HG03045 (cell line): ENCODE measurements around the gene UBE2H.
"Not testable (repeated sequence)": the region's sequence is repeated elsewhere in the genome, so short reads cannot be mapped to it uniquely, and the experiment has no call there.

ENCODE experiments used
- ATAC-seq: cut with Tn5 transposase; IDR thresholded peaks from one replicate; pipeline ENCODE4 v1.9.1; 2021; ENCODE audit warnings: mild to moderate bottlenecking, moderate library complexity; ENCODE audit not compliant: unreplicated experiment

UBE2H gene

DNA sequence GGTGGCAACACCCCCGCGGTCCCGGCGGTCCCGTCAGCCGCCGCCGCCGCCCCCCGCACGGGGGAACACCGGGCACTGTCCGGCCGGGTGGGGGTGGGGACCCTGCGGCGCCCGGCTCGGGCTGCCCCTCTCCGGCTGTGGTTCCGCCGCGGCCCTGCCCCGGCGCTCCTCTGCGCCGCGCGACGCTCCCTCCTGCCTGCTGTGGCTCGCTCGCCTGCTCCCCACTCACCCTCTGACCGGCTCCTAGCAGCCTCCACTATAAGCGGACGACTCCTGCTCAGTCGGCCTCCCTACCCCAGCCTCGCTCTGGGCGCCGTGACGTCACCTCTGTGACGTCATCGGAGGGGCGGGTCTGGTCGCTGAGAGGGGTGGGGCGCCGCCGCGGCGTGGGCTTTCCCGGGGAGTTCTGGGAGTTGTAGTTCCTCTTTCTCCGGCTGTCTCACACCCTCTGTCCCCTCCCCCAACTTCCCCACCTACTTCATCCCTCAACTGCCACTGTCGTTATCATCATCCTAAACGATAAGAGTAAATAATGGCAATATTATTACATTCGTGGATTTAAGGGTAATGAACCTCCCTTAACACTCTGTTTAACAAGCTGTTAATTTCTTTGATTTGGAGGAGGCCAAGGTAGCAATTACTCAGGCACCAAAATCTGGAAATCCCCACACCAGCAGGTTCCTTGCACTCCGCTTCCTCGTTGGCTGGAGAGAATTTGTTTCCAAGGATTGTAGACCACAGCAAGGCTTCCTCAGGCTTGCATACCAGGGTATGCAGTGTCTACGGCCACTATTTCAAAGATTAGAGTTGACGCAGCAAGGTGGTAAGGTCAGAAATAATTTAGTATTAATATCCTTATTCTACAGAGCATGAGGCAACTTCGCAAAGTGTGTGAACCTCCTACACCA is at the start of gene UBE2H:
TSS of gene UBE2H (minus strand) at position 308 of the 908 bp plus-strand sequence. CDS start 405 bp downstream, outside the sequence.
- peak; percentile 70 for ATAC-seq

DNA sequence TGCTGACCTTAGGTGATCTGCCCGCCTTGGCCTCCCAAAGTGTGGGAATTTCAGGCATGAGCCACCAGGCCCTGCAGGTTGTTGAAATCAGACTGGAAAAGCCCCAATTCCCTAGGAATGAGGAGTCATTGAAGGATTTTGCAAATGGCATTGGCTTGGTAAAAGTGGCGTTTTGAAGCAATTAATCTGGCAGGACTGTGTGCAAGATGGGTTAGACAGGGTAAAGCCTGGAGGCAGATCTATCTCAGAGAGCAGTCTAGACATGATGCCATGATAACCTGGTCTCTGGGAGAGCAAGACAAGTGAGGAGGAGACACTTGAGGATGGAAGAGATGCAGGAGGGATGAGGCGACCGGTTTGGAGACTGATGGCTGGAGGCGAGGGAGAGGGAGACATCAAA is 45.7 kb upstream of the UBE2H start:
- ATAC-seq: no peak

DNA sequence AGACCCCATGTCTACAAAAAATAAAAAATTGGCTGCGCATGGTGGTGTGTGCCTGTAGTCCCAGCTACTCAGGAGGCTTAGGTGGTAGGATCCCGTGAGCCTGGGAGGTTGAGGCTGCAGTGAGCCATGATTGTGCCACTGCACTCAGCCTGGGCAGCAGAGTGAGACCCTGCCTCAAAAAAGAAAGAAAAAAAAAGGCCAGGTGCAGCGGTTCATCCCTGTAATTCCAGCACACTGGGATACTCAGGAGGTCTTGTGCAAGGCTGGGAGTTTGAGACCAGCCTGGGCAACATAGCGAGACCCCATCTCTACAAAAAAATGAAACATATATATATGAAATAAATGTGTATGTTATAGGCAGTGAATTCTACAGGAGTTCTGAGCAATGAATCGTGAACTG is 44.5 kb upstream of the UBE2H start:
- no peak for ATAC-seq

DNA sequence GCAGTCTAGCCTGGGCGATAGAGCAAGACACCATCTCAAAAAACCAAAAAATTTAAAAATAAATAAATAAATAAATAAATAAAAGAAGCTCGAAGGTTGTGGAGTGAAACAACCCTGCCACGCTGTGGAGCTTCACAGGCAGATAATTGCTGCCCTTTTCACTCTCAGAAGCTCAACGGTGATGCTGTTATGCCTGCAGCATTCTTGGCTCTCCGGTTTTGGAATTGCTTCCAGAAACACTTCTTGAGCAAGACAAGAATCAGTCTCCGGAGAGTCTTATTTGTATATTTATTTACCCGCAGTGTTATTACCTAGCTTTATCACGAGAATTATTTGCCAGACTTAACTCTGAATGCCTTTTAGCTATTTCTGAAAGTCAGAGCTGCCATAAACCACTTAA is 40.5 kb upstream of the UBE2H start:
- no peak for ATAC-seq

DNA sequence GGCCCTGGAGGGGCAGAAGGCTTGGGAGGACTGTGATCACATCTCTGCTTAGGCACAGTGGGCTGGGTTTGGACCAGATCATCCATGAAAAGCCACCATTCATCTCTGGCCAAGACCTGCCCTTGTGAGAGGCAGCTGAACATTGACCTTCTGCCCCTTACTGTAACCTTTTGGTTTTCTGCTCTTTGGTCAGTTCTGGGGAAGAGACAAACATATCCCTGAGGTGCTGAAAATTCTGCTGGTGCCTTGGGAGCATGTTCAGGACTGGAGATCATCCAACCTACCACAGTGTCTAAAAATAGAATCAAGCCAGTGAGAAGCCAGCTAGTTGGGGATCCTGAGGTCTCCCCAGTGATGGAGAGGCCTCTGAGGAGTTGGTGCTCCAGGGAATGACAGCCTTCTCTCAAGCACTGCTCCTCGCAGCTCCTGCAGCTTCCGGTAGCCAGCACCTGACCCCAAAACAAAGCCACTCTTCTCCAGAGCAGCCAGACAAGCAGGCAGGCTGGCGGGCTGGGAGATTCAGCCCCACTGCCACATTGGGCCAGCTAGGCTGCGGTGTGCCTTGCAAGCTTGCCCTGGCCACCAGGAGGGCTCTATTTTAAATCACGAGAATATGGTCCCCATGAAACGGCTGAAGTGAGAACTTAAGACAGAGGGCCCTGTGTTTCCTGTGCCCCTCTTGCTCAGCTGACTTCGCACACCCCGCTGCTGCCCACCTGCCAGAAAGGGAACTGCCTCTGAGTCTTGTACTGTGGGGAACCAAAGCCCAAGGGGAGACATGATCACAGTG is 37.8 kb upstream of the UBE2H start:
- no peak for ATAC-seq

DNA sequence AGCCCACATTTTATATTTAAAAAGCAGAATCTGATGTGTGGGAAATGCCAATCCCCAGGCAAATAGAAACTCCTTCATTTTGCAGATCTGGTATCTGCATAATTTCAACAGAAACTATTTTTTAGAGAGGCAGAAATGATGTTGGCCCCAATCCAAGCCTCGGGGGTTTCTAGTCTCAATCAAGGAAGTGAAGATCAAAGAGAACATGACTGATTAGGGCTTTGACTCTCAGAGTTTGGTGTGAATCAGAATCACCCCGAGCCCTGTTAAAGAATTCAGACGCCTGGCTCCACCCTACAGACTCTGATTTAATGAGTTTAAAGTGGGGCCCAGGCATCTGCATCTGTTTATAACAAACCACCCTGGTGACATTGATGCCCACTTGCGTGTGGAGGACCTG is 36.7 kb upstream of the UBE2H start:
- no peak for ATAC-seq

DNA sequence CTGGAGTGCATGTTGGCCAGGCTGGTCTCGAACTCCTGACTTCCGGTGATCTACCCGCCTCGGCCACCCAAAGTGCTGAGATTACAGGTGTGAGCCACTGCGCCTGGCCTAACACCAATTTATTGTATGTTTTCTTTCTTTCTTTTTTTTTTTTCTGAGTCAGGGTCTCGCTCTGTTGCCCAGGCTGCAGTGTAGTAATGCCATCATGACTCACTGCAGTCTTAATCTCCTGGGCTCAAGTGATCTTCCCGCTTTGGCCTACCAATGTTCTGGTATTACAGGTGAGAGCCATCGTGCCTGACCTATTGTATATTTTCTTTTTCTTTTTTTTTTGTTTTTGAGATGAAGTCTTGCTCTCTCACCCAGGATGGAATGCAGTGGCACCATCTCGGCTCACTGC is 33.8 kb upstream of the UBE2H start:
- no peak for ATAC-seq

DNA sequence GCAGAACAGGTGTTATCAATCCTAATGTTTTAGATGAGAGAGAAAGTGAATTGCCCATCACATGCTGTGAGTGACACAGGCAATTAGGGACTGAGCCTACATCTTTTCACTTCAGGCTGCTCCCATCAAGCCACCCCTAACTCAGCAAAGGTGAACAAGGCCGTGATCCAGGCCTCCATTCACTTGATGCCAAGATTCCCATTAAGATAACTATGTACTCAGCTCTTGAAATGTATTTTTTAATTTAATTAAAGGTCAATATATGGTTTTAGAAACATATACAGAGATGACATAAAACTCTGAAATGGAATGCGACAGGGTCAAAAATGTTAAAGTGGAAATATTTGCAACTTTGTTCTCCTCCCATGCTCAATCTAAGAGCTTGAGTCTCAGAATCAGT is 27.9 kb upstream of the UBE2H start:
- no peak for ATAC-seq

DNA sequence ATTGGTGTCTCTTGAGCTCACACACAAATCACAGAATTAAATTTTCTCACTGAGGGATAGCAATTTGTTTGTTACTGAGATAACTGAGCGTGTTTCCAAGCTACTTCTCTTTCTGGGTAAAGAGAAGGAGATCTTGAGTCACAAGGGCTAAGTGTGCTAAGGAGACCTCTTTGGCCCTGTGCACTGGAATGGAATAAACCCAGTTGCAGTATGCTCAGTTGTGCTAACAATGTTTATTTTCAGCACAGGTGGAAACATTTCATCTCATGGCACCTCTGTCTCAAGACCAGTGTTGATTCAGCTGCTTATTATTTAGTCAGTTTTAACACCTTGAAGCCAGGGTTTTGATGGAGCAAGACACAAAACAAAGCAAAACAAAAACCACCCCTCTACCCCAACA is 22.5 kb upstream of the UBE2H start:
- no peak for ATAC-seq

DNA sequence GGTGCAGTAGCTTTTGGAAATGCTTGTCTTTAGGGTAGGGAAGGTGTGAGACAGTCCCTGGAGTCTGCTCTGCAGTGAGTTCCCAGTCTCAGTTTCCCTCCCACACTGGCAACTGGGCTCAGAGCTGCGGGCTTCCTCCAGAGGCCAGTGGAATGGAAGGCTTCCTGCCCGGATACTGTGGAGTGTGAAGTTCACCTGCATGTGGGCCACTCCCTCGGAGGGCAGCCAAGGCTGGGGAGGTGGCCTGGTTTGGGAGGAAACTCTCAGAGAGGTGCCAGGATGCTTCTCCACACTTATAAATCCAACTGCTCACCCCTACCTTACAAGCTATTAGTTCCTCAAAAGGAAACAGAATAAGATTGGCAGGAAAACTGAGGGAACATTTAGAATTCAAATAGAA is 18.1 kb upstream of the UBE2H start:
- no peak for ATAC-seq

DNA sequence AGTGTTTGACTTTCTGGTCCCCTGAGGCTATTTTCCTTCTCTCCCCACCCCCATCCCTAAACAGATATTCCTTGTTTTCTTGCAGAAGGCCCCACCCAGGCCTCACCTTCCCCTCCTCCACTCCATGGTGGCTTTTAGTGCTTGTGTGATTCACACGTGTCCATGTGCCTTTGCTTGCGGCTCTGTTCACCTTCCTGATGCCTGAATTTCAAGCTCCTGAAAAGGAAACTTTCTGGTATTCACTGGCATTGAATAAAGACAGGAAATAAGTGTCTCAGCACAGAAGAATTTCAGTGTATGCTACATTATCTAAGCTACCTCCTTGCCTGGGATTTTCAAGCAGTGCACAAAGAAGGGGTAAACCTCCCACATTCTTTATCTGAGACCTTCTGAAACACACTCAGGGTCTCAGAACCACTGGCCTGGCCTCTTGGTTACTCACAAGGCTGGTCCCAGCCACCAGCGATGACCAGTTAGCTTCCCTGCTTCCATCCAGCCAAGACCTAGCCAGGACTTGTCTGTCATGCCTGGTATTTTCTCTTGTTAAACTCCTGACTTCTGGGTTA is 17.2 kb upstream of the UBE2H start:
- ATAC-seq: no peak

DNA sequence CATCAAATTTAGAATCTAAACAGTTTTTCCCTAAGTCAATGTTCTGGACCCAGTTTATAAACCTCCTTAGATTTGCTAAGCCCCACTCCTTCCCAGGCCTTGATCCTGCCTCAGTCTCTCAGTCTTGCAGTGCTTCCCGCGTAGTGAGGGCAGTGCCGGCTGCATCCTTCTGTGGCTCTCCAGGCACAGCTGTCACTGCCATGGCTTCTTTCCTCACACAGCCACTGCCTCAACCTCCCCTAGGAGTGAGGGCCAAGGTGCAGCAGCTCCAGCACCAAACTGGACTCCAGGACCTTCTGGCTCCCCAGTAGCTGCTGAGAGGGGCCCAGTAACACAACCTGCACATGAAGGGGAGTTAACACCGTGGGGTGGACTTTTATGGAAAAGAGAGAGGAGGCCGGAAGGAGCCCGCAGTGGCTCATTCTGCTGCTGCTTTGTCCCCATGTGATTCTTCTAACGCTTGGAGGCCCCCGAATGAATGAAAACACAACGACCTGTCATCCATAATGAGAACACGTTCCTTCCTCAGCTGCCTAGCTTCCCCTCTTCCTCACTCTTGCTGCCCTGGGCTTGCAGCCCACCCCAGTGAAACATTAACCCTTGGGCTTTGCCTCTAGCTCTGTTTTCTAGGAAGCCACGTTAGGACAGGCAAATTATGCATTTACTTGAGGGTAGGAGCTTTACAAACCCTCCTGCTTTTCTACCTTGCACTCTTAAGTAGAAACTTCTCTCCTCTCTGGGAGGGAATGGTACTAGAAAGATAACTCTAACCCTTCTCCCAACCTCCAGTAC is 16.0 kb upstream of the UBE2H start:
- no peak for ATAC-seq

DNA sequence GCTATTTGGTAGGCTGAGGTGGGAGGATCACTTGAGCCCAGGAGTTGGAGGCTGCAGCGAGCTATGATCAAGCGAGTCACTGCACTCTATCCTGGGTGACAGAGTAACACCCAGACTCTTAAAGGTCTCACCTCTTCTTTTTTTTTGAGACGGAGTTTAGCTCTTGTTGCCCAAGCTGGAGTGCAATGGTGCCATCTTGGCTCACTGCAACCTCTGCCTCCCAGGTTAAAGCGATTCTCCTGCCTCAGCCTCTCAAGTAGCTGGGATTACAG is 7.4 kb upstream of the UBE2H start:
- ATAC-seq: not testable (repeated sequence)

DNA sequence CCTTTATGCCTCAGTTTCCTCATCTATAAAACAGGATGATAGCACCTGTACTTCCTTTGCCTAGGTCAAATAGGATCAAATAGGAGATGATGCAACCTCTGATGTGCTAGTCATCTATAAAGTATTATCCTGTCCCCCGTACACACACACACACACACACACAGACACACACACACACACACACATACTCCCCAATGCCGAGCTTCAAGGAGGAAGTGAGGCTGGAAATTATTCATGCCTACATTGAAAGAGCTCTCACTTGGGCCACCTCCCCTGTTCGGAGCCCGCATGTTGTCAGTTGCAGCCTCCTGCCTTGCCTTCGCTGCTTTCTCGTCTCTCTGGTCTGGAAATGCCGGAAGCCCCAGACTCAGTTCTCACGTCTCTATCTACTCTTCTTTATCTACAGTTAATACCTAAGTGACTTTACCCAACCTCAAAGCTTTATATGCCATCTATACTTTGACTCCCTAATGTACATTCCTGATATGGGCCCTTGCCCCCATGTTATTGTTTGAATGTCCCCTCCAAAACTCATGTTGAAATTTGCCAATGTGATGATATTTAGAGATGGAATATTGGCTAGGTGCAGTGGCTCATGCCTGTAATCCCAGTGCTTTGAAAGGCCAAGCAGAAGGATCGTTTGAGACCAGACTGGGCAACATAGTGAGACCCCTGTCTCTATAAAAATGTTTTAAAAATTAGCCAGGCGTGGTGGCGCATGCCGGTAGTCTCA is 6.9 kb upstream of the UBE2H start:
- ATAC-seq: no peak

DNA sequence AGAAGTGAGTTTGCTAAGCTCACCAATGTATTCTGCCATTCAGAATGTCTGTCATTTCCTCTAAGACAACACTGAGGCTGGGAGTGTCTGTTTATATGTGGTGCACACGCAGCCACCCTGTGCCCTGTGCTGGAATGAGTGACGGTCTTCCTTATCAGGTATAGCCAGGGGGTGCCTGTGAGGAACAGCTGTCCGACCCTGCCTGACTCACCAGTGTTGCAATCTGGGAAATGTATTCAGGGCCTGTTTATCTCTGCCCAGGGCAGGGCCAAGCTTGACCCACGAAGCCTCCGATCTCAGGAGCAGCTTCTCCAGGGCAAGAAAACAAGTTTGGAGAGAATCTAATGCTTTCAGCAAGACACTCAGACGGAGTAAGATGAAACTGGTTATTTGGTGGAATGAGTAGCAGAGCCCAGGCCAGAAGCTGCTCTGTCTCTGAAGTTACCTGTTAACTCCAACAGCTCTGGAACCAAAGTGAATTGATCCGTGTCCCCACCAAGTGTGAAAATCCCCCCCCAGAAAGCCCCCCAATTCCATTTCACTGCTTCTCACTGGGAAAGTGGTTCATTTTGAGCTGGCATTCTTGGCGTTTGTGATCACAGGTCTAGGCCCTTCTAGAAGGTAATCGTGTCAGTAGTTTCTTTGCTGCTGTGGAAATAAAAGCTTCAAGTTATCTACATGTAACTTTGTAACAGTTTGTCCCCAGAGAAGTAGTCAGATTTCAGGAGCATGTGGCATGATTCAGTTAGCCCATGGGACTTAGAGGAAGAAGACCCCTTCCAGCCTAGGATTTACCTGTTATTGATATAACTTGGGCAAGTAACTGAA is 6.1 kb upstream of the UBE2H start:
- ATAC-seq: no peak

DNA sequence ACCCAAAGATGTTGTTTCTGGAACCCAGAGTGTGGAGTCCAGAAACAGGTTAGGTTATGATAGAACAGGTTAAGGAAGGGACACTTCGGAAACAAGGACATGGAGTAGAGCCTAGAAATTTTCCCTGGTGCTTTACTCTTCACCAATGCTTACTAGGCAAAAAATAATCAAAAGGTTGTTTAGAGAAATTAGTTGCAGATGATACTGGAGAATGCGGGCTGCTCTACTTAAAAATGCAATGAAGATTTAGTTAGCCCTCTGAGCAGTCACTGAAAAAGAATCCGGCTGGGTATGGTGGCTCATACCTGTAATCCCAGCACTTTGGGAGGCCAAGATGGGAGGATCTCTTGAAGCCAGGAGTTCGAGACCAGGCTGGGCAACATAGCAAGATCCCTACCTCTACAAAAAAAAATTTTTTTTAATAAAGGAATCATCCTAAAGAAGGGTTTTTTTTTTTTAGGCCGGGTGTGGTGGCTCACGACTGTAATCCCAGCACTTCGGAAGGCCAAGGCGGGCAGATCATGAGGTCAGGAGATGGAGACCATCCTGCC is 3.3 kb upstream of the UBE2H start:
- no peak for ATAC-seq

DNA sequence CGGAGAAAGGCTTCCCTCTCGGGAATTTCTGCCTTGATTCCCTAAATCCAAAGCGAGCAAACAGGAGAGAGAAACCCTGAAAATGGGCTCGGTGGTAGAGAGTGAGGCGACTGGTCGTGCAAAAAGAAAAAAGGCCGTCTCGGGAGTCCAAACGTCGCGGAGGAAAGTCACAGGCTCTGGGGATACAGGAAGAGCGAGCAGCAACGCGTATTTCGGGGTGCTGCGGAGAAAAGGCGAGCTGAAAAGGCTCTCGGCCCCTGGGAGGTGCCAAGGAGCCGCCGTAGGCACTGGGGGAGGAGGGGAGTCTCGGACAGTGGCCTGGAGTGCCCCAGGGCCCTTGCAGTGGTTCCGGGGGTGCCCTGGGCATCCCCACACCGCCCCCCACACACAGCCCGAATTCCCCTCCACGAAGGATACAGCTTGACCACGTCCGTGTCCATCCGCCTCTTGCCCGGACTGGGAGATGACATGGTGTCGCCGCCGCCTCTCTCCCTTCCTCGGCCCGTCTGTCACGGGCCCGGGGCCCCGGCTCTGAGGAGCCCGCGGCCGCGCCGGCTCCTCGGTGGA is 591 bp downstream of the UBE2H start:
- peak; percentile 29 for ATAC-seq

DNA sequence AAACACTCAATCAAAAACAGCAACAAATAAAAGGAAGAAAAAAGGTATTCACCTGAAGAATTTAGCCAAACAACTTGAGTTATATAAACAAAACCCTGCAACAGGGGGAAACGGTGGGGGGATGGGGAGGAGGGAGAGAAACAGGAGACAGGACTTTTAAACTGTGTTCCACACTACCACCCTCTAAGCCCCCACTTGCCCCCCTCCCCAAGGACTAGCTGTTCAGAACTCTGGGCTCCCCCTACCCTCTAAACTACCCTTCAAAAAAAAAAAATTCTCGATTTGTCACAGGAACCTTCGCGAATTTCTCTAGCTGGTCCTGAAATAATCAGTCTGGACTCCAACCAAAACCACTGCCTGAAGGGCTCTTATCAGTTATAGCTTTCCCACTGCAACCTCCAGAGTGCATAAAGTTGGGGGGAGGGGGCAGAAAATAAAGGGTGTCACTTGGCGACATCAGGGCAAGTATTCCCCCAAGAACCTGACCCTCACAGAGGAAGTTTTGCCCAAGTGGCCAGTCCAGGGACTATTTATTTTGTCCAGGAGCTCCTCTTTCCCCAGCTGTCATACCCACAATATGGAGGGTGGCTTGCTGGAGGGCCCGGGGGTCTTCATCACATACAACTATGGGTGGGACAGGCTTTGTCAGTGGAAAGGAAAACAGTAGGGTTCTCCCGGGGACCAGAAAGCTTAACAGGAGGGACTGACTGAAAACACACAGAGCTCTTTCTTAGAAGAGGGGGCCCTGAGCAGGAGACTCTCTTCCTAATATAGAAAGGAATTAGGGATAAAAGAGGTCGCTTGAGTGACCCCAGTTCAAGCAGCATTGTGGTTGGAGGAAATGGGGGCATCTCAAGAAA is 1.3 kb downstream of the UBE2H start:
- no peak for ATAC-seq
